Epithelial cell of proximal tubule (primary cell): Measurements from ENCODE around the gene WNK1. TPM values are rescaled to one million over a fixed set of nuclear protein-coding genes. Genes with fewer than 3 reads are reported as not detected.

Source experiments
- DNase-seq: peaks from one replicate; pipeline ENCODE4 v3.0.0-alpha.2; 2011; ENCODE audit warnings: low read depth
- H3K4me3 ChIP-seq: 2 replicates; pipeline ENCODE4 v1.5.1; 2011; ENCODE audit warnings: low read depth, mild to moderate bottlenecking, low read length
- CTCF ChIP-seq: conservative IDR thresholded peaks from 2 replicates; pipeline ENCODE4 v1.5.1; 2012; ENCODE audit warnings: low read depth, mild to moderate bottlenecking, low read length
- total RNA-seq: library from RNA; depleted of rRNA; stranded (reverse); fragments of >200 nt; gene quantifications from 2 replicates; pipeline ENCODE4 v1.2.3, GENCODE V29; 2015

The WNK1 gene
- total RNA-seq, 1 donor from 2014 or later: 53.4 TPM

- TF ChIP-seq CTCF: no peak
These were observed 99.0 kb downstream of the WNK1 start for GRCh38 chr12:851343-851742.

GRCh38 chr12:851913-852312 lies 99.5 kb downstream of the WNK1 start:
- H3K4me3 ChIP-seq: no peak overlapping the region
- no peak for DNase-seq
- no peak for TF ChIP-seq CTCF

More at GRCh38 chr12:851343-851742, 99.0 kb downstream of the WNK1 start:
- H3K4me3 ChIP-seq: no peak overlapping the region
- DNase-seq: no peak

- no peak for DNase-seq
- H3K4me3 ChIP-seq: no peak overlapping the region
- TF ChIP-seq CTCF: no peak
These were observed 100.5 kb downstream of the WNK1 start for GRCh38 chr12:852864-853263.

GRCh38 chr12:857611-858010 lies 105.2 kb downstream of the WNK1 start:
- DNase-seq: peak; percentile 46
- no peak for TF ChIP-seq CTCF
- no peak overlapping the region for H3K4me3 ChIP-seq

GRCh38 chr12:862303-862911 lies 110.0 kb downstream of the WNK1 start:
- no peak for TF ChIP-seq CTCF
- no peak overlapping the region for H3K4me3 ChIP-seq
- DNase-seq: no peak

- no peak for TF ChIP-seq CTCF
- H3K4me3 ChIP-seq: no peak overlapping the region
- DNase-seq: no peak
These were observed 110.9 kb downstream of the WNK1 start for GRCh38 chr12:863285-863684.

GRCh38 chr12:865614-866013 lies 113.2 kb downstream of the WNK1 start:
- no peak for TF ChIP-seq CTCF
- no peak overlapping the region for H3K4me3 ChIP-seq
- DNase-seq: no peak
